Activated CD4-positive, alpha-beta T cell treated with anti-CD3 and anti-CD28 coated beads for 1 hour (primary cell): ENCODE measurements around the gene RPL7A.
"Not testable (repeated sequence)": the region's sequence is repeated elsewhere in the genome, so short reads cannot be mapped to it uniquely, and the experiment has no call there.

Source experiments
- DNase-seq: peaks from one replicate; pipeline ENCODE4 v3.0.0-alpha.2; 2020

Gene RPL7A

GRCh38 chr9:133329306-133330156 lies 18.5 kb upstream of the RPL7A start:
- DNase-seq: not testable (repeated sequence)

- DNase-seq: no peak
Observed at GRCh38 chr9:133331221-133331620, 16.8 kb upstream of the RPL7A start.

- DNase-seq: no peak
Observed at GRCh38 chr9:133331641-133332380, 16.2 kb upstream of the RPL7A start.

- no peak for DNase-seq
Observed at GRCh38 chr9:133332381-133332730, 15.7 kb upstream of the RPL7A start.

GRCh38 chr9:133333011-133333410 lies 15.0 kb upstream of the RPL7A start:
- no peak for DNase-seq

GRCh38 chr9:133333566-133333965 lies 14.5 kb upstream of the RPL7A start:
- no peak for DNase-seq

- DNase-seq: no peak
Observed at GRCh38 chr9:133334161-133334560, 13.9 kb upstream of the RPL7A start.

GRCh38 chr9:133334888-133335287 lies 13.1 kb upstream of the RPL7A start:
- DNase-seq: not testable (repeated sequence)

- peak; percentile 89 for DNase-seq
Observed at GRCh38 chr9:133335924-133336811, 11.8 kb upstream of the RPL7A start, which contains the start of gene SURF6. TSS of gene SURF6 (minus strand) at chr9:133336188. CDS start at chr9:133336132, 56 bp downstream.

GRCh38 chr9:133339641-133340040 lies 8.4 kb upstream of the RPL7A start:
- DNase-seq: no peak

- DNase-seq: no peak
Observed at GRCh38 chr9:133340256-133340655, 7.8 kb upstream of the RPL7A start.

GRCh38 chr9:133340916-133341315 lies 7.1 kb upstream of the RPL7A start:
- DNase-seq: no peak

- no peak for DNase-seq
Observed at GRCh38 chr9:133341369-133342068, 6.5 kb upstream of the RPL7A start.

GRCh38 chr9:133342069-133342406 lies 6.0 kb upstream of the RPL7A start:
- DNase-seq: no peak

GRCh38 chr9:133342570-133342969 lies 5.4 kb upstream of the RPL7A start:
- no peak for DNase-seq

GRCh38 chr9:133344071-133344470 lies 3.9 kb upstream of the RPL7A start:
- no peak for DNase-seq

- DNase-seq: no peak
Observed at GRCh38 chr9:133344979-133345378, 3.0 kb upstream of the RPL7A start.

GRCh38 chr9:133345596-133345995 lies 2.4 kb upstream of the RPL7A start:
- DNase-seq: no peak

GRCh38 chr9:133346021-133346785 lies 1.8 kb upstream of the RPL7A start:
- no peak for DNase-seq

GRCh38 chr9:133347515-133347984 lies 468 bp upstream of the RPL7A start:
- DNase-seq: no peak

- no peak for DNase-seq
Observed at GRCh38 chr9:133348718-133349573, 928 bp downstream of the RPL7A start.
